A549 (cell line): ENCODE measurements around the gene ALG14. TPM values are rescaled to one million over a fixed set of nuclear protein-coding genes. Genes with fewer than 3 reads are reported as not detected.
A peak's percentile ranks its signal among the peaks of the same experiment; 100 is the strongest.

ENCODE experiments used
- ATAC-seq, 2 experiments: fragments of 200-7000 bp in 1 of 2; fragments of >200 bp in 1 of 2; cut with Nextera tagmentation in 1 of 2; cut with Tn5 transposase in 1 of 2; 3 replicates each; pipeline versions ENCODE4 v1.8.0 to v1.9.1; 2018 to 2020; ENCODE audit warnings: mild to moderate bottlenecking in 1 of 2, moderate library complexity in 1 of 2
- CTCF ChIA-PET: fragments of 300-600 bp; sonication (Branson Sonifier 250); formaldehyde crosslinking; extraction: SDS; loops from one replicate; lab custom pipeline; 2021; ENCODE audit warnings: antibody characterized with exemption, inconsistent platforms; lab: Yijun Ruan, JAX
- POLR2A ChIA-PET: fragments of 350-600 bp; formaldehyde crosslinking; extraction: SDS; loops from one replicate; lab custom pipeline; 2021; ENCODE audit warnings: antibody characterized with exemption, inconsistent platforms; lab: Yijun Ruan, JAX
- DNase-seq, 2 experiments: peaks; one replicate each; pipeline versions ENCODE4 v3.0.0 to v3.0.0-alpha.2; 2011 to 2016; ENCODE audit warnings: low read depth in 1 of 2, low spot score in 1 of 2
- FAIRE-seq: peaks from 2 replicates; lab custom pipeline; 2011; peaks lifted over from hg19 to GRCh38; lab: Jason Lieb, UNC
- H3K27ac ChIP-seq, 2 experiments: fragments of >200 bp; sonication (Bioruptor Twin); formaldehyde crosslinking; 3 replicates each; pipeline ENCODE4 v1.5.1; 2016 to 2017
- H3K4me1 ChIP-seq: fragments of >200 bp; sonication (Bioruptor Twin); formaldehyde crosslinking; 3 replicates; pipeline ENCODE4 v1.6.1; 2016
- H3K4me2 ChIP-seq: fragments of >200 bp; sonication (Bioruptor Twin); formaldehyde crosslinking; 3 replicates; pipeline ENCODE4 v1.6.1; 2016
- H3K4me3 ChIP-seq: fragments of >200 bp; sonication (Bioruptor Twin); formaldehyde crosslinking; 3 replicates; pipeline ENCODE4 v1.5.1; 2016
- H3K9me3 ChIP-seq: fragments of >200 bp; sonication (Bioruptor Twin); formaldehyde crosslinking; 3 replicates; pipeline ENCODE4 v1.6.1; 2016
- ATOH8 ChIP-seq: fragments of 250-450 bp; sonication (Bioruptor Pico); IDR thresholded peaks from 2 replicates; pipeline ENCODE4 v1.5.0; 2020; ENCODE audit warnings: low read depth, mild to moderate bottlenecking, moderate library complexity
- BHLHE40 ChIP-seq: IDR thresholded peaks from 2 replicates; pipeline ENCODE4 v1.6.1; 2012; ENCODE audit warnings: low read depth, low read length, inconsistent platforms
- CBX2 ChIP-seq: fragments of 200-600 bp; sonication (generic); IDR thresholded peaks from 2 replicates; pipeline ENCODE4 v1.6.1; 2016; ENCODE audit warnings: low read depth, mild to moderate bottlenecking, borderline replicate concordance
- CHD2 ChIP-seq: fragments of 150-350 bp; IDR thresholded peaks from 2 replicates; pipeline ENCODE4 v1.6.1; 2014; ENCODE audit warnings: low read length; ENCODE audit not compliant: partially characterized antibody
- CTCF ChIP-seq: fragments of >200 bp; sonication (Bioruptor Twin); formaldehyde crosslinking; IDR thresholded peaks from 3 replicates; pipeline ENCODE4 v1.5.1; 2016
- EHF ChIP-seq: fragments of 250-450 bp; sonication (Bioruptor Pico); IDR thresholded peaks from 2 replicates; pipeline ENCODE4 v1.5.0; 2020; ENCODE audit warnings: mild to moderate bottlenecking
- ELK1 ChIP-seq: fragments of 150-350 bp; IDR thresholded peaks from 2 replicates; pipeline ENCODE4 v1.6.1; 2014; ENCODE audit warnings: low read depth, mild to moderate bottlenecking, low read length
- EP300 ChIP-seq, 2 experiments: fragments of >200 bp; sonication (Bioruptor Twin); formaldehyde crosslinking; IDR thresholded peaks; 2 replicates in 1 of 2; 3 replicates in 1 of 2; pipeline ENCODE4 v1.6.1; 2016 to 2017
- ESRRA ChIP-seq: fragments of 150-350 bp; IDR thresholded peaks from 2 replicates; pipeline ENCODE4 v1.6.1; 2014; ENCODE audit warnings: mild to moderate bottlenecking, low read length, borderline replicate concordance
- HDAC2 ChIP-seq: fragments of 200-600 bp; sonication (generic); IDR thresholded peaks from 2 replicates; pipeline ENCODE4 v1.6.1; 2016
- HOXB13 ChIP-seq: fragments of 250-450 bp; sonication (Bioruptor Pico); IDR thresholded peaks from 2 replicates; pipeline ENCODE4 v1.5.0; 2020; ENCODE audit warnings: low read depth, mild to moderate bottlenecking, moderate library complexity
- JUN ChIP-seq, 2 experiments: fragments of >200 bp; sonication (Bioruptor Twin); formaldehyde crosslinking; IDR thresholded peaks; 2 replicates in 1 of 2; 3 replicates in 1 of 2; pipeline ENCODE4 v1.6.1; 2016 to 2017
- JUNB ChIP-seq: fragments of >200 bp; sonication (Bioruptor Twin); formaldehyde crosslinking; IDR thresholded peaks from 2 replicates; pipeline ENCODE4 v1.6.1; 2016
- MAFK ChIP-seq: fragments of 450-650 bp; IDR thresholded peaks from 2 replicates; pipeline ENCODE4 v1.6.1; 2014; ENCODE audit not compliant: partially characterized antibody
- NFE2L2 ChIP-seq: fragments of 150-350 bp; conservative IDR thresholded peaks from 2 replicates; pipeline ENCODE4 v1.6.1; 2014; ENCODE audit warnings: low read length
- POLR2A ChIP-seq: IDR thresholded peaks from 2 replicates; pipeline ENCODE4 v1.6.1; 2012; ENCODE audit warnings: mild to moderate bottlenecking, low read length
- POLR2AphosphoS2 ChIP-seq: conservative IDR thresholded peaks from 2 replicates; pipeline ENCODE4 v1.6.1; 2012; ENCODE audit warnings: low read length, improper control_type of control experiment, inconsistent platforms
- RAD21 ChIP-seq, 2 experiments: fragments of >200 bp in 1 of 2; sonication (Bioruptor Twin) in 1 of 2; formaldehyde crosslinking in 1 of 2; IDR thresholded peaks in 1 of 2; conservative IDR thresholded peaks in 1 of 2; 2 replicates in 1 of 2; 3 replicates in 1 of 2; pipeline ENCODE4 v1.6.1; 2012 to 2018; ENCODE audit warnings: inconsistent platforms in 1 of 2
- RARB ChIP-seq: fragments of 250-450 bp; sonication (Bioruptor Pico); IDR thresholded peaks from 2 replicates; pipeline ENCODE4 v1.8.0; 2021; ENCODE audit warnings: mild to moderate bottlenecking, moderate library complexity
- RCOR1 ChIP-seq: fragments of 150-350 bp; IDR thresholded peaks from 2 replicates; pipeline ENCODE4 v1.6.1; 2014; ENCODE audit warnings: antibody characterized with exemption, low read length, low read depth
- RFX5 ChIP-seq: fragments of 450-650 bp; IDR thresholded peaks from 2 replicates; pipeline ENCODE4 v1.7.1; 2014; ENCODE audit warnings: antibody characterized with exemption, mild to moderate bottlenecking, moderate library complexity
- RNF2 ChIP-seq: fragments of 200-600 bp; sonication (generic); IDR thresholded peaks from 2 replicates; pipeline ENCODE4 v1.6.1; 2016; ENCODE audit warnings: low read depth, mild to moderate bottlenecking, antibody characterized with exemption, moderate library complexity, borderline replicate concordance
- SREBF2 ChIP-seq: fragments of 450-650 bp; IDR thresholded peaks from 2 replicates; pipeline ENCODE4 v1.6.1; 2014; ENCODE audit warnings: mild to moderate bottlenecking, moderate library complexity
- USF2 ChIP-seq: fragments of 450-650 bp; IDR thresholded peaks from 2 replicates; pipeline ENCODE4 v1.6.1; 2014; ENCODE audit warnings: antibody characterized with exemption
- ZFP36 ChIP-seq: fragments of 450-650 bp; IDR thresholded peaks from 2 replicates; pipeline ENCODE4 v1.6.1; 2014; ENCODE audit warnings: borderline replicate concordance; ENCODE audit not compliant: partially characterized antibody
- ZNF302 ChIP-seq: fragments of 250-450 bp; sonication (Bioruptor Pico); IDR thresholded peaks from 2 replicates; pipeline ENCODE4 v1.9.0; 2021; ENCODE audit warnings: inconsistent platforms, mild to moderate bottlenecking, moderate library complexity
- WGBS: methylation state at CpG from one replicate; pipeline ENCODE4 v1.1.6; 2017; ENCODE audit errors: missing lambda C conversion rate; 5-methylcytosine and 5-hydroxymethylcytosine counted together
- polyA plus RNA-seq, 4 experiments: library from polyadenylated mRNA; depleted of rRNA in 3 of 4; stranded (reverse); fragments of >200 nt; fragmentation: RNase III in 1 of 4; extraction: RNeasy Plus Mini Kit Qiagen cat#74134 plus additional on column Dnase treatment in 1 of 4; gene quantifications; 2 replicates in 3 of 4; 3 replicates in 1 of 4; pipeline ENCODE4 v1.2.3, GENCODE V29; 2011 to 2017
- TF ChIP-seq, protein P1 (sequence below): fragments of >200 bp; sonication (Bioruptor Twin); formaldehyde crosslinking; IDR thresholded peaks from 2 replicates; pipeline ENCODE4 v1.6.1; 2016
- TF ChIP-seq, protein P2 (sequence below): IDR thresholded peaks from 2 replicates; pipeline ENCODE4 v1.6.1; 2012; ENCODE audit warnings: low read depth, borderline replicate concordance

Gene ALG14
- polyA plus RNA-seq, 2 of the 4 experiments (the other 2 are of a cell fraction), result 5.0 to 5.4 TPM

DNA sequence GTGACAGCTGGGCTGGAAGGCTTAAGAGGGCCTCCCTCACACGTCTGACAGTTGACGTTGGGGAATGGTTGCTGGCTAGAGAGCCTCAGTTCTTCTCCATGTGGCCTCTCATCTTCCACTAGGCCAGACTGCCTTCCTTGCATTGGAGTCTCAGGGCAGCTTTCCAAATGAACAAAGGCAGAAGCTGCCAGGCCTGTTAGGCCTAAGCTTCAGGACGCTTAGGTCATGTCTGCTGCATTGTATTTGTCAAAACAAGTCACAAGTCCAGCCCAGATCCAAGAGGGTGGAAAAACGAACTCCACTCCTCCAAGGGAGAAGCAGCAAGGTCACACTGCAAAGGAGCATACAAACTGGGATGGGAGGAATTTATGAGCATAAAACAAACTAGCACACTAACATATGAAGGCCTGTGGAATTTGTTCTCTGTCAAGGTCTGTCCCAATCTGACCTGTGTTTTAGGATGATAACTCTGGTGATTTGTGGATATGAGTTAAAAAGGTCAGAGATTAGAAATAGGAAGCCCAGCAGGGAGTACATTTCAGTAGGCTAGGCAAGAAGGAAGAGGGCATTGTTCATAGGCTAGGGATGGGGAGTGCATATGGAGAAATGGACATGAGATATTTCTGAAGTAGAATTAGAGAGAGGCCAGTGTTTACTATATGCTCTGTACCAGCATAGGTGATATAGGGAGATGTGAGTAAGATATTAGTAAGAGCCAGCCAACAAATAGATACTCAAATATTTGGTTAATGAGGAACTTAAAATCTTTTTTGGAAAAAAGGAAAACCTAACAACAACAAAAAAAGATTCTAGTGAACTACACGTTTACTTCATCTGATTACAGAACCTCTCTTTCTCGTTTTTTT lies 116.8 kb downstream of the ALG14 start:
- Histone ChIP-seq H3K4me2 (no peak overlapping the region), H3K4me3 (no peak overlapping the region), H3K4me1 (peaks cover 20% of the 10 kb centered on the region; the same call in 2 of the 3 replicates), H3K27ac (peak overlapping the region in 1 of 2 experiments; percentile 54; a peak in 3 of 6 replicates), H3K9me3 (peaks cover 3% of the 10 kb centered on the region; the same call in 1 of the 3 replicates)
- TF ChIP-seq CHD2 (no peak), ATOH8 (no peak), RARB (no peak), NFE2L2 (no peak), ELK1 (no peak), BHLHE40 (no peak), EHF (CRISPR knock-in tag) (no peak), MAFK (no peak), HDAC2 (no peak), HOXB13 (CRISPR knock-in tag) (no peak), ZNF302 (CRISPR knock-in tag) (no peak), JUNB (no peak), CBX2 (no peak)
- TF ChIP-seq, protein P1, sequence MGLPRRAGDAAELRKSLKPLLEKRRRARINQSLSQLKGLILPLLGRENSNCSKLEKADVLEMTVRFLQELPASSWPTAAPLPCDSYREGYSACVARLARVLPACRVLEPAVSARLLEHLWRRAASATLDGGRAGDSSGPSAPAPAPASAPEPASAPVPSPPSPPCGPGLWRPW, result no peak
- 65% methylated on average over 6 of the region's 6 CpGs for WGBS
- FAIRE-seq (no peak), DNase-seq (no peak), ATAC-seq (no peak)
- ChIA-PET POLR2A (no interaction called here), CTCF (interaction anchor here (1.2 kb wide), 1 partner anchor 12 kb away, joined by 3 read pairs; no protein-coding TSS in a partner anchor)

DNA sequence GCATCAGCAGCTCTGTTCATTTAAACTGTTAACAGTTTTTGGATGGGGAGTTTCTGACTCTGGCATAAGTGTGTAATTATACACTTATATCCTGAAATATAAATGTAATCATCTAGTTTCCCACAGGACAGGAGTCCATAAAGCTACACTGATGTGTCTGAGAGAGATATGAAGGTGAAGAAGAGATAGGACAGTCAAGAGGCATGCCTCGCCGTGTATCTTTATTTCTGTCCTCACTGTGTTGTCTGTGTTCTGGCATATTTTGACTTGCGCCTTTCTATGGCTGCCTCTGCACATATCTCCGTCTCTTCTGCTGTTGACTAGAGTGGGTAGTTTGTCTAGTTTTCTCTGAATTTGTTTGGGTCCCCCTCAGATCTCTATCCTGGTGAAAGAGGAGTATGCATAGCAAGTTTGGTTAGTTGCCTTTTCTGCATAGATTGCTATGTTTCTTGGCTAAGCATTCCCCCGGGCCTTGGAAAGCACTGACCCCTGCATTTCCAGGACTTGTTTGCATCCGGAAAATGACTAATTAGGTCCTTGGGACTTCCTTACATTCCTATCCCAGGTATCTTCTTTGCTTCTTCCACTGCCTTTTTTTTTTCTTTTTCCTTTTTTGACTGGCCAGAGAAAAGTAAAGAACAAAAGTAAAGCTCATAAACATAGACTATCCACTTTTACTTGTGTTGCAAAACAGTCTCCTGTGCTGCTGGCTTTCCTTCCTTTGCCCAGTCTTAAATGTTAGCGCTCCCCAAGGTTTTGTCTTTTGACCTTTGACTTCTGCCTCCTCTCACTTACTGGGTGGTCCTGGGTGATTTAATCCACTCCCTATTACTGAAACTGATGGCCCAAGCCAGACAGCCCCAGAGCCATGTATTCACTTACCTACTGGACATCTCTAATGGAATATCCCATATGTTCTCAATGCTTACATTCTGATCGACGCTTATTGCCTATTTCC lies 118.2 kb downstream of the ALG14 start:
- CTCF ChIA-PET, result interaction anchor here (0.9 to 1.5 kb wide), 3 partner anchors 10 to 100 kb away, joined by 3 read pairs; no protein-coding TSS in a partner anchor
- FAIRE-seq (no peak), DNase-seq (no peak), ATAC-seq (no peak)
- H3K4me1 ChIP-seq, result peaks cover 34% of the 10 kb centered on the region
- H3K9me3 ChIP-seq, result peaks cover 3% of the 10 kb centered on the region; the same call in 1 of the 3 replicates
- no peak overlapping the region for H3K4me3 ChIP-seq
- WGBS, result 77% methylated on average over 9 of the region's 9 CpGs
- POLR2A ChIA-PET, result no interaction called here
- H3K4me2 ChIP-seq, result no peak overlapping the region
- peak overlapping the region; percentile 11 to 39; a peak in 2 of 6 replicates for H3K27ac ChIP-seq
- no peak for TF ChIP-seq RFX5
- no peak for TF ChIP-seq USF2
- no peak for TF ChIP-seq ELK1
- no peak for TF ChIP-seq RNF2
- no peak for TF ChIP-seq EP300 (IDR thresholded peaks at IDR 0.05)
- no peak for TF ChIP-seq JUN (IDR thresholded peaks at IDR 0.05)
- no peak for TF ChIP-seq BHLHE40
- no peak for TF ChIP-seq POLR2A
- no peak for TF ChIP-seq SREBF2
- TF ChIP-seq ZFP36, result no peak
- TF ChIP-seq RCOR1, result no peak
- TF ChIP-seq, protein P2, sequence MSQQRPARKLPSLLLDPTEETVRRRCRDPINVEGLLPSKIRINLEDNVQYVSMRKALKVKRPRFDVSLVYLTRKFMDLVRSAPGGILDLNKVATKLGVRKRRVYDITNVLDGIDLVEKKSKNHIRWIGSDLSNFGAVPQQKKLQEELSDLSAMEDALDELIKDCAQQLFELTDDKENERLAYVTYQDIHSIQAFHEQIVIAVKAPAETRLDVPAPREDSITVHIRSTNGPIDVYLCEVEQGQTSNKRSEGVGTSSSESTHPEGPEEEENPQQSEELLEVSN, result no peak
- TF ChIP-seq ESRRA, result no peak
- TF ChIP-seq POLR2AphosphoS2, result no peak
- TF ChIP-seq EHF (CRISPR knock-in tag), result no peak
- TF ChIP-seq CTCF, result no peak
- no peak for TF ChIP-seq RAD21 (conservative IDR thresholded peaks at IDR 0.05 in 1 of 2, IDR thresholded peaks at IDR 0.05 in 1 of 2)
